Activated CD4-positive, alpha-beta T cell treated with anti-CD3 and anti-CD28 coated beads for 36 hours (primary cell): Measurements from ENCODE around the gene DGKZ. TPM values are rescaled to one million over a fixed set of nuclear protein-coding genes. Genes with fewer than 3 reads are reported as not detected.

Experiments
- ATAC-seq: fragments of 200-7000 bp; cut with Tn5 transposase; one replicate; pipeline ENCODE4 v1.10.0; 2021; ENCODE audit warnings: mild to moderate bottlenecking, moderate library complexity
- CTCF ChIA-PET: fragments of 350-600 bp; sonication (Branson Sonifier 250); formaldehyde crosslinking; loops from one replicate; lab custom pipeline; 2021; ENCODE audit warnings: antibody characterized with exemption; lab: Charles Lee
- POLR2A ChIA-PET: fragments of 350-600 bp; sonication (Branson Sonifier 250); formaldehyde crosslinking; loops from one replicate; lab custom pipeline; 2021; ENCODE audit warnings: antibody characterized with exemption, inconsistent platforms; lab: Charles Lee
- DNase-seq: peaks from one replicate; pipeline ENCODE4 v3.0.0-alpha.2; 2020
- H3K27ac Mint-ChIP-seq: one replicate; pipeline ENCODE4 v1.8.0; 2021; ENCODE audit warnings: mixed read lengths
- H3K27me3 Mint-ChIP-seq: one replicate; pipeline ENCODE4 v1.8.0; 2021; ENCODE audit warnings: mixed read lengths
- H3K36me3 Mint-ChIP-seq: one replicate; pipeline ENCODE4 v1.8.0; 2021; ENCODE audit warnings: low read depth, mixed read lengths
- H3K4me1 Mint-ChIP-seq: one replicate; pipeline ENCODE4 v1.8.0; 2021; ENCODE audit warnings: mixed read lengths
- H3K4me3 Mint-ChIP-seq: one replicate; pipeline ENCODE4 v1.8.0; 2021; ENCODE audit warnings: mild to moderate bottlenecking, moderate library complexity, mixed read lengths
- H3K9me3 Mint-ChIP-seq: one replicate; pipeline ENCODE4 v1.8.0; 2021; ENCODE audit warnings: low read depth, mixed read lengths
- intact Hi-C, 2 experiments: fragments of 100-400 bp; cut with DNase I in 1 of 2; cut with micrococcal nuclease in 1 of 2; formaldehyde crosslinking; loops; one replicate each; pipeline versions ENCODE4 v1.14.2 to v1.15.1; 2022 to 2024; cut with DNase I, micrococcal nuclease
- total RNA-seq, 2 experiments: library from RNA; stranded (reverse); gene quantifications; one replicate each; pipeline ENCODE4 v1.2.3, GENCODE V29; 2021

DGKZ gene
- total RNA-seq, 2 experiments from 2014 or later: 87.6 to 101 TPM

DNA sequence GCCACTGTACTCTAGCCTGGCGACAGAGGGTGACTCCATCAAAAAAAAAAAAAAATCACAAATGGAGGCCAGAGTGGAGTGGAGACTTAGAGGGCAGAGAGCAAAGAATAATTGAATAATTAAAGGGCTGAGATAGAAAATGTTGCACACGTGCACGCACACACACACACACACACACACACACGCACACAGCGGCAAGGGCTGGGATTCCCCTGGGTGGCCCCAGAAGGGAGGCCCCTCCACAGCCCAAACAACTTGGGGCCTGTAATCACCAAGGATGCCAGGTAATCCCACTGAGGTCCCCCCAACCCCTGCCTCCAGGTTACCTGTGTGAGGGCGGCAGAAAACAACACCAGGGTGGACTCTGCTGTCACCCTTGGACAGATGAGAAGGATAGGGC is 12.0 kb upstream of the DGKZ start:
- ATAC-seq (no peak), DNase-seq (no peak)
- no peak overlapping the region for H3K4me3 Mint-ChIP-seq
- H3K4me1 Mint-ChIP-seq: peaks cover 73% of the 10 kb centered on the region
- intact Hi-C loops: no loop called here
- peak overlapping the region; percentile 67 for H3K27ac Mint-ChIP-seq
- POLR2A ChIA-PET: no interaction called here
- H3K27me3 Mint-ChIP-seq: no peaks in the 10 kb centered on the region
- CTCF ChIA-PET: interaction anchor here (10.2 kb wide), 1 partner anchor 13 kb away, joined by 139 read pairs; the partner anchor contains the start of gene DGKZ
- H3K36me3 Mint-ChIP-seq: no peaks in the 10 kb centered on the region
- no peaks in the 10 kb centered on the region for H3K9me3 Mint-ChIP-seq

DNA sequence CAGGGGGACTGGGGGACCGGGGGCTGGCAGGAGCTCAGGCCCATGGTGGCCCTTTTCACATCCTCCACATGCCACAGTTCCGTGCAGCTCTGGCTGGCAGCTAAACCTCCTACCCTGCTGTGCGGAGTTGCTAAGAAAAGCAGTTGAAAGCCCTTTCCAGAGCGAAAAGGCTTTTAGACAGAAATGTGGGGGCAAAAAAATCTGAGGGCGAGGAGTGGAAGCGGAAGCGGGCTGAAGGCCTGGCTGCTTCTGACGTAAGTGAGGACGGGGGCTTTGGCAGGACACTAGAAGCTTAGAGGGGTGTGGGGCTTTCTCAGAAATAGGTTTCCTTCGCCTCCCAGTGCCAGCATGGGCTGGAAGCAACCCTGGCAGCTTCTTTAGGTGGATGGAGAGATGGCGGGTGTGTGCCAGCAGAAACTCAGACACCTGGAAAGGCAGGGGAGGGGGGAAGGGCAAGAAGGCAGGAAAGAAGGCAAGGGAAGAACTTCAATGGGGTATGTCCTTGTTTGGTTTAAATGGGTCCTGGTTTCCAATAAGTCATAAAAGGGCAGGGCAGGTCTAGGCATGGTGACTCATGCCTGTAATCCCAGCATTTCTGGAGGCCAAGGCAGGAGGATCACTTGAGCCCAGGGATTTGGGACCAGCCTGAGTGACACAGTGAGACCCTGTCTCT is 11.2 kb upstream of the DGKZ start:
- POLR2A ChIA-PET: interaction anchor here (0.9 kb wide), 1 partner anchor 18 kb away, joined by 3 read pairs; no protein-coding TSS in a partner anchor
- H3K36me3 Mint-ChIP-seq: no peaks in the 10 kb centered on the region
- intact Hi-C loops: no loop called here
- H3K4me3 Mint-ChIP-seq: no peak overlapping the region
- peak overlapping the region; percentile 63 for H3K27ac Mint-ChIP-seq
- no peak for DNase-seq
- CTCF ChIA-PET: interaction anchor here (0.9 to 10.2 kb wide), 3 partner anchors 12 to 26 kb away, joined by 3 to 139 read pairs (median 4); partner anchors contain the start of gene DGKZ
- no peaks in the 10 kb centered on the region for H3K9me3 Mint-ChIP-seq
- no peak for ATAC-seq
- peaks cover 67% of the 10 kb centered on the region for H3K4me1 Mint-ChIP-seq
- H3K27me3 Mint-ChIP-seq: no peaks in the 10 kb centered on the region

GRCh38 chr11:46336563-46337180 is 10.6 kb upstream of the DGKZ start:
- ATAC-seq (no peak), DNase-seq (peak; percentile 51)
- ChIA-PET POLR2A (interaction anchor here (0.9 kb wide), 1 partner anchor 18 kb away, joined by 3 read pairs; no protein-coding TSS in a partner anchor), CTCF (interaction anchor here (0.9 to 10.2 kb wide), 3 partner anchors 11 to 27 kb away, joined by 3 to 139 read pairs (median 4); partner anchors contain the start of gene DGKZ)
- Mint-ChIP-seq H3K27ac (no peak overlapping the region), H3K4me1 (peaks cover 67% of the 10 kb centered on the region), H3K27me3 (no peaks in the 10 kb centered on the region), H3K36me3 (no peaks in the 10 kb centered on the region), H3K9me3 (no peaks in the 10 kb centered on the region), H3K4me3 (no peak overlapping the region)
- intact Hi-C loops: no loop called here

GRCh38 chr11:46337626-46338345 is 9.5 kb upstream of the DGKZ start:
- Mint-ChIP-seq H3K27me3 (no peaks in the 10 kb centered on the region), H3K36me3 (no peaks in the 10 kb centered on the region), H3K4me3 (no peak overlapping the region), H3K4me1 (peaks cover 69% of the 10 kb centered on the region), H3K27ac (peak overlapping the region; percentile 13), H3K9me3 (no peaks in the 10 kb centered on the region)
- DNase-seq (no peak), ATAC-seq (no peak)
- CTCF ChIA-PET: interaction anchor here (0.9 to 10.2 kb wide), 2 partner anchors 8 to 10 kb away, joined by 3 to 139 read pairs; partner anchors contain the start of gene DGKZ
- POLR2A ChIA-PET: interaction anchor here (0.7 kb wide), 1 partner anchor 24 kb away, joined by 3 read pairs; no protein-coding TSS in a partner anchor
- intact Hi-C loops: no loop called here

DNA sequence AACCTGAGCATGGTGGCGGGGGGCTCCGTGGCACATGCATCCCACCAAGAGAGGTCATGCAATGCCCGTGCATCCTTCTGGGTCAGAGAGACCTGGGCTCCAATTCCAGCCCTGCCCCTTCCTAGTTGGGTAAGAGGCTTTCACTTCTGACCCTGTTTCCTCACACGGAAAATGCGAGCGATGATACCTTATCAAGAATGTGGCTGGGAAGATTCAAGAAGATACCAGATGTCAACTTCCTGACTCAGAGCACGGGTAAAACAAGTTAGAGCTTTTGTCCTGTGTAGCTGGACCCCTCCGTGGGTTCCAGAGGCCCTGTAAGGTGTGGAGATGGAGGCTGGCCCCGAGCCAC is 8.7 kb upstream of the DGKZ start:
- no peaks in the 10 kb centered on the region for H3K36me3 Mint-ChIP-seq
- ChIA-PET POLR2A (interaction anchor here (0.7 kb wide), 1 partner anchor 23 kb away, joined by 3 read pairs; no protein-coding TSS in a partner anchor), CTCF (interaction anchor here (0.7 to 1.9 kb wide), 5 partner anchors 8 to 29 kb away, joined by 3 to 6 read pairs (median 3); no protein-coding TSS in a partner anchor)
- H3K27ac Mint-ChIP-seq: peak overlapping the region; percentile 59
- H3K9me3 Mint-ChIP-seq: no peaks in the 10 kb centered on the region
- intact Hi-C loops: no loop called here
- DNase-seq (no peak), ATAC-seq (peak; percentile 16)
- no peaks in the 10 kb centered on the region for H3K27me3 Mint-ChIP-seq
- H3K4me3 Mint-ChIP-seq: peak overlapping the region; percentile 20
- peaks cover 74% of the 10 kb centered on the region for H3K4me1 Mint-ChIP-seq

DNA sequence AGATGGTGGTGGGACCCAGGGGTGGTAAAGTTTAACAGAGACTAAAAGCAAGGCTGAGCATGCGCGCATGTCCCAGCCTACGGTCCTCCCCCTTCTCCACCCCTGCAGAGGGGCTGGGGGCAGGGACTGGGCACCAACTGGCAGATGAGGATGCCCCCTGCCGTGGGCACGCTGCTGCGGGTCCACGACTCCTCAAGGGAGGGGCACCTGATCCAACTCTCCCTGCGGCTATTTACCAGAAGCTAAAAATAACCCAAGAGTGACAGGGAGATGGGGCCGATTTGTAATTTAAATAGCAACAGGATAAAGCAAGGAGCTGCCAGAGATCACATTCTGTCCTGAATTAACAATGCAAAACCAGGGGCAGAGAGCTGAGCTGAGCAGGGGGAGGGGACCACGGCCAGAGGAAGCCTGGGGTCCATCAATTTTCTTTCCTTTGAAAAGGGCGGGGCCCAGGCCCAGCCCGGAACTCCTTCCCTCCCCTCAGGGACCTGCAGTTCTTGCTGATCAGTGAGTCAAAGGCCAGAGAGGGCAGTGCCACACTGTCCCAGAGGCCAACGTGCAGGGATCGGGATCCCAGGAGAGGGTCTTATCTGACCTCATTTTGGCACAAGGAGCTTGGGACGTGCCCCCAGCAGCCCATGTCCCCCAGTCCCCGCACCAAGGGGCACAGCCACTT is 8.1 kb upstream of the DGKZ start:
- POLR2A ChIA-PET: no interaction called here
- peak overlapping the region; percentile 59 for H3K27ac Mint-ChIP-seq
- ATAC-seq: peak; percentile 21

DNA sequence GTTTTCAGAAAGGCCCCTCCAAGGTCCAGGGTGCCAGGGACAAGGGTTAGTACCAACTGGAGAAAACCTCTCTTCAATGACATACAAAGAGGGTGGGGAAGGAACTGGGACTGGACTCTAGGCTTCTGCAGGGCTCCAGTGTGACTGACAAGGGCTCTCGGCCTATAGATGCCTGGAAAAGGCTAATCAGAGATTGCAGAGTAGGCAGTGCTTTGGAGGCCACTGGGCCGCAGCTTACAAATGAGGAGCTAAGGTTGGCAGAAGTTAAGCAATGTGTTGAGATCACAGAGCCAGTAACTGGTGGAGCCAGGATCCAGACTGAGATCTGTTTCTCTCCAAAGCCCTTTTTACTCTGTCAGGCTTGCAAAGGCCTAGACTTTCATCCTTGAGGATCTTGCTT is 7.4 kb upstream of the DGKZ start:
- Mint-ChIP-seq H3K9me3 (no peaks in the 10 kb centered on the region), H3K27me3 (no peaks in the 10 kb centered on the region), H3K4me1 (peaks cover 72% of the 10 kb centered on the region), H3K27ac (peak overlapping the region; percentile 59), H3K4me3 (no peak overlapping the region), H3K36me3 (no peaks in the 10 kb centered on the region)
- intact Hi-C loops: loop anchor here in 1 of 2 experiments (10.0 kb wide), 1 partner anchor 1085 kb away; the partner anchor contains the start of gene PSMC3
- DNase-seq (no peak), ATAC-seq (no peak)
- ChIA-PET CTCF (interaction anchor here (1.3 to 2.5 kb wide), 3 partner anchors 9 to 101 kb away, joined by 6 to 7 read pairs (median 6); no protein-coding TSS in a partner anchor), POLR2A (interaction anchor here (1.5 kb wide), 1 partner anchor 10 kb away, joined by 6 read pairs; no protein-coding TSS in a partner anchor)

More for the DNA sequence above, 8.1 kb upstream of the DGKZ start:
- no peaks in the 10 kb centered on the region for H3K36me3 Mint-ChIP-seq
- no peaks in the 10 kb centered on the region for H3K9me3 Mint-ChIP-seq
- no peak for DNase-seq
- CTCF ChIA-PET: interaction anchor here (0.7 to 1.9 kb wide), 6 partner anchors 8 to 101 kb away, joined by 3 to 6 read pairs (median 3); no protein-coding TSS in a partner anchor
- H3K4me1 Mint-ChIP-seq: peaks cover 74% of the 10 kb centered on the region
- H3K27me3 Mint-ChIP-seq: no peaks in the 10 kb centered on the region
- H3K4me3 Mint-ChIP-seq: no peak overlapping the region
- intact Hi-C loops: no loop called here

DNA sequence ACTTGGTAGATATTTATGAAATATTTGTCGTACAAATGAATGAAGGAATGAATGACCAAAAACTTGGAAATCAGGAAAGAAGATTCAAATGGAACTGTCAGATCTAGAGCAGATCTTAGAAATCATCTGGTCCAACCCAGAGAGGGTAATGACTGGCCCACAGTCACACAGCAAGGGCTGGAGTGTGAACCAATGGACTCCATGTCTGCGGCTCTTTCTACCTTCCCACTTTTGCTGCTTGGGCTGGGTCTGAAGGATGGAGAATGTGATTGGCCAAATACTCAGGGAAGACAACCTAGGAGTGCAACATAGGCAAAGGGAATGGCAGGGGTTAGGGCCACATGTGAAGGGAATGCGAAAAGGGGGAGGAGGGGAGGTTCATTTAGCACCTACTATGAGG is 5.8 kb upstream of the DGKZ start:
- no peak overlapping the region for H3K27ac Mint-ChIP-seq
- no peak for ATAC-seq
- H3K27me3 Mint-ChIP-seq: no peaks in the 10 kb centered on the region
- no peaks in the 10 kb centered on the region for H3K9me3 Mint-ChIP-seq
- intact Hi-C loops: loop anchor here in 1 of 2 experiments (10.0 kb wide), 1 partner anchor 1083 kb away; the partner anchor contains the start of gene PSMC3
- no peaks in the 10 kb centered on the region for H3K36me3 Mint-ChIP-seq
- DNase-seq: no peak
- POLR2A ChIA-PET: no interaction called here
- H3K4me1 Mint-ChIP-seq: peaks cover 73% of the 10 kb centered on the region
- H3K4me3 Mint-ChIP-seq: no peak overlapping the region
- CTCF ChIA-PET: interaction anchor here (0.5 to 13.2 kb wide), 5 partner anchors 8 to 1503 kb away, joined by 3 to 139 read pairs (median 5); no protein-coding TSS in a partner anchor

- ChIA-PET POLR2A (no interaction called here), CTCF (interaction anchor here (0.5 to 13.2 kb wide), 5 partner anchors 10 to 1502 kb away, joined by 3 to 139 read pairs (median 4); no protein-coding TSS in a partner anchor)
- peaks cover 73% of the 10 kb centered on the region for H3K4me1 Mint-ChIP-seq
- no peaks in the 10 kb centered on the region for H3K27me3 Mint-ChIP-seq
- ATAC-seq (no peak), DNase-seq (peak; percentile 43)
- intact Hi-C loops: loop anchor here in 1 of 2 experiments (10.0 kb wide), 1 partner anchor 1083 kb away; the partner anchor contains the start of gene PSMC3
- H3K4me3 Mint-ChIP-seq: no peak overlapping the region
- H3K27ac Mint-ChIP-seq: peak overlapping the region; percentile 48
- no peaks in the 10 kb centered on the region for H3K9me3 Mint-ChIP-seq
- no peaks in the 10 kb centered on the region for H3K36me3 Mint-ChIP-seq
These were observed 5.0 kb upstream of the DGKZ start for GRCh38 chr11:46342239-46342638.

DNA sequence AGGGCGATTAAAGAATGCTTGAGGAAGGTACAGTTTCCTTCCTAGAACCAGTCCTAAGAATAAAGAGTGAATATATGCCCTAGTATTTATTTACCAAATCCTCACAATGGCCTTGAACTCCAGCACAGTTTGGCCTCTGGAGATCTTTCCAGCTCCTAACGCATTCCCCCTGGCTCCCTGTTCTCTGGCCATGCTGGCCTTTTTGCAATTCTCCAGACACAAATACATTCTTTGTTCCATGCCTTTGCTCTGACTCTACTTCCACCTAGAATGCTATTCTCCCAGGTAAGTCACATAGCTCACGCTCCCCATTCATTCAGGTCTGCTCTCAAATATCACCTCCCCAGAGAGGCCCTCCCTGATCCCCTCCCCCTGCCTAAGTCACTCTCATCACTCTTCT is 3.7 kb upstream of the DGKZ start:
- no peak overlapping the region for H3K27ac Mint-ChIP-seq
- no peaks in the 10 kb centered on the region for H3K27me3 Mint-ChIP-seq
- no peak overlapping the region for H3K4me3 Mint-ChIP-seq
- H3K4me1 Mint-ChIP-seq: peaks cover 63% of the 10 kb centered on the region
- no peaks in the 10 kb centered on the region for H3K36me3 Mint-ChIP-seq
- intact Hi-C loops: loop anchor here in 1 of 2 experiments (10.0 kb wide), 1 partner anchor 1081 kb away; the partner anchor contains the start of gene PSMC3
- H3K9me3 Mint-ChIP-seq: no peaks in the 10 kb centered on the region
- ChIA-PET POLR2A (interaction anchor here (0.6 kb wide), 1 partner anchor 46 kb away, joined by 3 read pairs; no protein-coding TSS in a partner anchor), CTCF (interaction anchor here (1.0 to 13.2 kb wide), 6 partner anchors 9 to 94 kb away, joined by 3 to 139 read pairs (median 5); no protein-coding TSS in a partner anchor)
- DNase-seq (no peak), ATAC-seq (no peak)
